Measurements from ENCODE around the gene CPNE6.

DNA sequence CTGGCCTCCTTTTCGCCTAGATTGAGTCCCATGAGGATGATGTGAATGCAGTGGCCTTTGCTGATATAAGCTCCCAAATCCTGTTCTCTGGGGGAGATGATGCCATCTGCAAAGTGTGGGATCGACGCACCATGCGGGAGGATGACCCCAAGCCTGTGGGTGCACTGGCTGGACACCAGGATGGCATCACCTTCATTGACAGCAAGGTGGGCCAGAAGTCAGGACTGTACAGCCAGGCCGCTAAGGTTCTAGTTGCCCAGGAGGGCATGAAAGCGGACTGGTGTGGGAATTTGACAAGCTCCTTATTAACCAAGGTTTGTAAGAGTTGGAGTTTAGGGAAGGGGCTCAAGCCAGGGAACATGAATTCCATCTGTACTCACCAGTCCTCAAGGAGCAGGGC lies 48.3 kb downstream of the CPNE6 start:
- TF ChIP-seq, protein P1, sequence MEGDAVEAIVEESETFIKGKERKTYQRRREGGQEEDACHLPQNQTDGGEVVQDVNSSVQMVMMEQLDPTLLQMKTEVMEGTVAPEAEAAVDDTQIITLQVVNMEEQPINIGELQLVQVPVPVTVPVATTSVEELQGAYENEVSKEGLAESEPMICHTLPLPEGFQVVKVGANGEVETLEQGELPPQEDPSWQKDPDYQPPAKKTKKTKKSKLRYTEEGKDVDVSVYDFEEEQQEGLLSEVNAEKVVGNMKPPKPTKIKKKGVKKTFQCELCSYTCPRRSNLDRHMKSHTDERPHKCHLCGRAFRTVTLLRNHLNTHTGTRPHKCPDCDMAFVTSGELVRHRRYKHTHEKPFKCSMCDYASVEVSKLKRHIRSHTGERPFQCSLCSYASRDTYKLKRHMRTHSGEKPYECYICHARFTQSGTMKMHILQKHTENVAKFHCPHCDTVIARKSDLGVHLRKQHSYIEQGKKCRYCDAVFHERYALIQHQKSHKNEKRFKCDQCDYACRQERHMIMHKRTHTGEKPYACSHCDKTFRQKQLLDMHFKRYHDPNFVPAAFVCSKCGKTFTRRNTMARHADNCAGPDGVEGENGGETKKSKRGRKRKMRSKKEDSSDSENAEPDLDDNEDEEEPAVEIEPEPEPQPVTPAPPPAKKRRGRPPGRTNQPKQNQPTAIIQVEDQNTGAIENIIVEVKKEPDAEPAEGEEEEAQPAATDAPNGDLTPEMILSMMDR (IDR thresholded peaks at IDR 0.05; ENCODE audit: low read length) = no peak
- no peak for TF ChIP-seq EZH2 (IDR thresholded peaks at IDR 0.05; ENCODE audit: borderline replicate concordance, low read length)

Measured in OCI-LY1 (cell line).